D721Med (cell line): ENCODE results near the gene BANF2.

ENCODE experiments used
- DNase-seq: peaks from one replicate; pipeline ENCODE4 v3.0.0; 2011; ENCODE audit warnings: low spot score; ENCODE audit not compliant: insufficient read length
- FAIRE-seq: peaks from 2 replicates; lab custom pipeline; 2011; peaks lifted over from hg19 to GRCh38; lab: Jason Lieb, UNC
- TF ChIP-seq, protein P1 (sequence below): IDR thresholded peaks from 2 replicates; pipeline ENCODE4 v1.5.1; 2012; ENCODE audit warnings: mild to moderate bottlenecking, control low read depth; ENCODE audit not compliant: insufficient read depth; ENCODE audit errors: missing control alignments

BANF2 gene

DNA sequence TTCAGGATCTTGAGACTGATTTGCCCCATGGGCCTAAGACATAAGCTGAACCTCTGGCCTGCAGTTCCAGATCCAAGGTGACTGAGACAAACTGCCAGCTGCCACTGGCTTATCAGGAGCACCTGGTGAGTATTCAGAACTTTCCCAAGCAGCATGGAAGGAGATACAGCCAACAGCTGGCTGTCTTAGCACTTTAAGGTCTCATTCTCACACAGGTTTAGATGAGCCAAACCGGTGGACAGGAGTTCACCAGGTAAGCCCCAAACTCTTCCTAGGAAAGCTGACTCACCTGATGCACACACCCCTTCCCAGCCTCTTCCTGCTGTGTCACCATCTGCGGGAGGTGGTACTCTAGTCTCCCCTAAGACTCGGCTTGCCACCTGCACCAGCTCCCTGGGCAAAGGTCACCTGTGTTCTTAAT is at the start of gene BANF2:
TSS of gene BANF2 (plus strand) at position 36 of the 421 bp plus-strand sequence. CDS start 25,060 bp downstream, outside the sequence.
- no peak for FAIRE-seq
- TF ChIP-seq, protein P1, sequence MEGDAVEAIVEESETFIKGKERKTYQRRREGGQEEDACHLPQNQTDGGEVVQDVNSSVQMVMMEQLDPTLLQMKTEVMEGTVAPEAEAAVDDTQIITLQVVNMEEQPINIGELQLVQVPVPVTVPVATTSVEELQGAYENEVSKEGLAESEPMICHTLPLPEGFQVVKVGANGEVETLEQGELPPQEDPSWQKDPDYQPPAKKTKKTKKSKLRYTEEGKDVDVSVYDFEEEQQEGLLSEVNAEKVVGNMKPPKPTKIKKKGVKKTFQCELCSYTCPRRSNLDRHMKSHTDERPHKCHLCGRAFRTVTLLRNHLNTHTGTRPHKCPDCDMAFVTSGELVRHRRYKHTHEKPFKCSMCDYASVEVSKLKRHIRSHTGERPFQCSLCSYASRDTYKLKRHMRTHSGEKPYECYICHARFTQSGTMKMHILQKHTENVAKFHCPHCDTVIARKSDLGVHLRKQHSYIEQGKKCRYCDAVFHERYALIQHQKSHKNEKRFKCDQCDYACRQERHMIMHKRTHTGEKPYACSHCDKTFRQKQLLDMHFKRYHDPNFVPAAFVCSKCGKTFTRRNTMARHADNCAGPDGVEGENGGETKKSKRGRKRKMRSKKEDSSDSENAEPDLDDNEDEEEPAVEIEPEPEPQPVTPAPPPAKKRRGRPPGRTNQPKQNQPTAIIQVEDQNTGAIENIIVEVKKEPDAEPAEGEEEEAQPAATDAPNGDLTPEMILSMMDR, result no peak
- no peak for DNase-seq

DNA sequence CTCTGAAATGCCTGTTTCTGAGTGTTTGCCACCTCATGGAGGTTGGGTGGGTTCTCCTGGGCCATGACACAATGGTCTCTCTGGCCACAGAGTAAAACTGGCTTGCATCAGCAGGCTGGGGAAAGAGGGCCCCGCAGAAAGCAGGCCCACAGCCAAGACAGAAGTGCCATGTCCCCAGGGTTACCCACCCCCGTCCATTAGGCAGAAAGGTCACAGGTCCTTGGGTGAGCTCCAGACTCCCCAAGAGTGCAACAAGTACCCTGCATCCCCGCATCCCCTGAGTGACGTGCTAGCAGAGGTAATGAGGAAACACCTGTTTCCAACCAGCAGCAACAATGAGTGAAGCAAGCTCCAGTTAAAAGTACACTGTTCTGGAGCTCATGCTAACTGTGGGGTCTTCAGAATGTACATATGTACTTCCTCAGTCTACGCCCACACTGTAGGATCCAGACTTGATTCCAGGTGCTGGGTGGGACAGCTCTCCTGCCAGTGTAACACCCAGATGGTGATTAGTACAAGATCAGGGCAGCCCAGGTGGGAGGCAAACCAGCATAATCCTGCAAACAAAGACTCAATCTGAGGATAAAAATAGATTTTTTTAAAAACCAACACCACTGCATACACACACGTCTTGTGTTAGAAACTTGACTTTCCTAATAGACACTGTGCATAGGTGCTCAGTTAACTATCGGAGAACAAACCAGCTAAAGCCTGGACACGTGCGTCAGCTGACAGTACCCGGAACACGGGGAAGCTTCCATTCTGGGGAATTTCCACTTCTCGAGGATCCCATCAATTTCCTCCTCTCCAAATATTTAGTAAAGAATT is 49.3 kb upstream of the BANF2 start:
- TF ChIP-seq, protein P1, result no peak
- FAIRE-seq (no peak), DNase-seq (no peak)

DNA sequence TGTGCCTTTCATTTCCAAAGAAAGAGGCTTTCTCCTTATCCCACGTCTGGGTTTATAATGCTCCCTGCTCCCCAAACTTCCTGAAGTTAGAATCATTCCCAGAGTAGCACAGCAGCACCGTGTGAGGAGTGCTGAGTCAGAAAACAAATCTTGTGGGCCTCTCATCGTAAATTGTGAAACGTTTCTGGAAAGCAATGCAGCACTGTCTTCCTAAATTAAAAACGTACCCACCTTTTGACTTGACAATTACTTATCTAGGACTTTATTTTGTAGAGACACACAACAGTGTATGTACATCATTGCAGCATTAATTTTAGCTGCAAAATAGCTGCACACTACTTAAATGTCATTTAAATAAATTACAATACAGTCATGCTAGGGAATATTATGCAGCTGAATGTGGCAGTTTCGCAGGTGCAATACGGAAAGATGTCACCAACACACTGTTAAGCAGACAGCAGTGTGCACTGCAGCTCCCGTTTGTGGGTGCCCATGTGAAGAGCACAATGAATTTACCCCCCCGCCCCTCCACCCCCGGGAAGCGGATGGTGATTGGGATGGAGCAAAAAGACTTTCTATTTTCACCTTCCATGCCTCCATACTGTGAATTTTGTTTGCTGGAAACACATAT is 48.5 kb upstream of the BANF2 start:
- DNase-seq (no peak), FAIRE-seq (no peak)
- TF ChIP-seq, protein P1, result no peak

DNA sequence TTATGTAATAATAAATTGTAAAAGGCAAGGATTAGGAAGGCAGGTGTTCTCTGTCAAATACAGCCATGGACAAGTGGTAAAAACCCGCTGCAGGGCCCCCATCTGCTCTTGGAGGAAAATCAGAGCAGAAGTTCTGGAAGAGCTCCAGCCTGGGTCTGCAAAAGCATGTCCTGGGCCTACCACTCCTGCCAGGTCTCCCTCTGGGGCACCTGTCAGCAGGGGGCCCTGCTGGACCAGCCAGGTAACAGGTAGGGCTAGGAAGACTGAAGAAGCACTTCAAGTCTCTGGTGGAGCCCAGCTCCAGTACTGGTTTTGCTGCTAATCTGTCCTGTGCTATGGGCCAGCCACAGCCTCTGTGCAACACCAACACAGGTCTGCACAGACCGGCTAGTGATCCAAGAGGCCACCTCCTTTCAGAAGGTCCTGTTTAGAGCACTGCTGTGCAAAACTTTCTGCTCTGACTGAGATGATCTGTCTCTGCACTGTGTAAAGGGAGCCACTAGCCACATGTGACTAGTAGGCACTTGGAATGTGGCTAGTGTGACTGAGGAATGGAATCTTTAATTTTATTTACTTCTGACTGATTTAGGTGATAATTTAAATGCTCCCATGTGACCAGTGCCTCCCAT is 47.9 kb upstream of the BANF2 start:
- FAIRE-seq, result no peak
- TF ChIP-seq, protein P1, result no peak
- DNase-seq, result no peak

DNA sequence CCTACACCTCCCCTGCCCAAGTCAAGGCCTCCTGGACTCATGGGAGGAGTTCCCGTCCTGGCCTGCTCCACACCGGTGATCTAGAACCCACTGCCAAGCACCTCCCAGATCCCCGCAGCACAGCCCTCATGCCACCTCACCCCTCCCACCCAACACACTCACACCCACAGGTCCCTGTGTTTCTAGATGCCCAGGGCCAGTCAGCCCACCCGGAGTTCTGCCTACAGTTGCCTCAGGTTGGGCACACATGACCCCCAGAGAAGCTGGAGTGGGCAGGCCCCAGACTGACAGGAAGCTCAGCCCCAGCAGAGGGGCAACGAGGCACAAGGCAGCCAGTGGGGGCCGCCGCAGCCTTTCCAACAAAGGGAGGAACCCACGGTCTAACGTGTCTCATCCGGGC is 47.4 kb upstream of the BANF2 start:
- TF ChIP-seq, protein P1, result no peak
- FAIRE-seq, result no peak

DNA sequence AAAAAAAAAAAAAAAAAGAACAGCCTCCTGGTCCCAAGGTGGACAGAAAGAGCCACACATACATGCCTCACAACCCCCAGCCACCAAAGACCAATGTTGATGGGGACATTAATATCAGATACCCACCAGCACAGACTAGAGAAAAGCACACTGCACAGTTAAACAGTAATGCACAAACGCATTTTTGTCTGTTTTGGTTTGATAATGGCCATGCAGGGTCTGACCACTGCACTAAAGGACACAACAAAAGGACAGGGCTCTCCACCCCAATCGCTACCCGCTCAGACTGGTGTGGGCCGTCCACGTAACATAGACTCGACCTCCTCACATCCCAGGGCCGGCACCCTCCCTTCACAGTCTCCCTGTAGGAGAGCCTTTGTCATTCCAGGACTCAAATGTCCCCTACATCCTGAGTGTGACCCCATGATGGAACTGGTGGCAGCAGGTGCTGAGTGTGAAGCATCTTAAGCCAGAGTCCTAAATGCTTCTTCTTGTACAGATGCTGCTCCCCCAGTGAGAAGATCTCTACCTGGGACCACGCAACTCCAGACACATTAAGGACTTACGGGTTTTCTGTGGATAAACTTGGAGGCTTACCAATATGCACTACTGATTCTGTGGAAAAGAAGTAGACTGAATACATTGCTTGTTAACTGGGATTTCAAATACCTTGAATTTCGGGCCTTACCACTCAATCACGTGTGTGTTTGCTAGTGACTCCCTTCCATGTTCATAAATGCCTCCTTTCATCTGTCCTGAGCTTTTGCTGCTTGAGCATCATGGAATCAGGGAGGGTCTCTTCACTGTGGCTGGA is 45.7 kb upstream of the BANF2 start:
- TF ChIP-seq, protein P1, result no peak
- DNase-seq, result no peak
- FAIRE-seq, result no peak

More for the DNA sequence above, 47.4 kb upstream of the BANF2 start:
- no peak for DNase-seq
